ENCODE data around the gene MTHFR.

Gene MTHFR

GRCh38 chr1:11764519-11764918 lies 41.2 kb downstream of the MTHFR start:
- H3K4me1 ChIP-seq (ENCODE audit: control insufficient read depth in 1 of 2, insufficient read depth in 2 of 2, low read length in 2 of 2): peaks cover 0 to 3% of the 10 kb centered on the region in 2 experiments
- no peak overlapping the region for H3K9ac ChIP-seq (ENCODE audit: low read length)
- H2BK12ac ChIP-seq (ENCODE audit: low read length): no peak overlapping the region
- H3K9me3 ChIP-seq (ENCODE audit: insufficient read depth, low read depth, low read length): peaks cover 4% of the 10 kb centered on the region
- no peak overlapping the region for H2BK120ac ChIP-seq (ENCODE audit: insufficient read depth, low read length, poor library complexity)
- H3K23ac ChIP-seq (ENCODE audit: low read length): no peak overlapping the region
- no peak overlapping the region for H3K4ac ChIP-seq (ENCODE audit: low read depth, low read length)
- DNase-seq: no peak
- H3K27ac ChIP-seq (ENCODE audit: low read depth, low read length): no peak overlapping the region
- no peaks in the 10 kb centered on the region for H3K79me1 ChIP-seq (ENCODE audit: low read length)
- H2AFZ ChIP-seq (ENCODE audit: insufficient read depth, low read length, poor library complexity): no peak overlapping the region
- H2AK5ac ChIP-seq (ENCODE audit: low read length): no peak overlapping the region
- no peak overlapping the region for H2BK5ac ChIP-seq (ENCODE audit: low read depth, low read length, poor library complexity)
- peaks cover 8% of the 10 kb centered on the region for H3K27me3 ChIP-seq (ENCODE audit: insufficient read depth, low read length)
- H4K8ac ChIP-seq (ENCODE audit: low read depth, low read length): no peak overlapping the region
- H3K18ac ChIP-seq (ENCODE audit: low read length): no peak overlapping the region
- no peak overlapping the region for H3K14ac ChIP-seq (ENCODE audit: low read length)
- WGBS (ENCODE audit: extremely low coverage, insufficient coverage, insufficient read length): no CpG with 5 or more reads among the region's 7 CpGs
- no peak overlapping the region for H4K91ac ChIP-seq (ENCODE audit: low read depth, low read length)
- H4K12ac ChIP-seq (ENCODE audit: low read depth, low read length): no peak overlapping the region
- no peaks in the 10 kb centered on the region for H3K79me2 ChIP-seq (ENCODE audit: control insufficient read depth, insufficient read depth, low read length, poor library complexity)
- no peaks in the 10 kb centered on the region for H3K36me3 ChIP-seq (ENCODE audit: control insufficient read depth in 1 of 2, insufficient read depth in 2 of 2, low read length in 2 of 2)
- H3K4me3 ChIP-seq (ENCODE audit: low read depth, low read length): no peak overlapping the region
- no peak overlapping the region for H3K4me2 ChIP-seq (ENCODE audit: low read length)

- Histone ChIP-seq H2AK5ac (ENCODE audit: low read length) (no peak overlapping the region), H4K91ac (ENCODE audit: low read depth, low read length) (no peak overlapping the region), H3K4me3 (ENCODE audit: low read depth, low read length) (peak overlapping the region; percentile 23), H3K79me2 (ENCODE audit: control insufficient read depth, insufficient read depth, low read length, poor library complexity) (no peaks in the 10 kb centered on the region), H3K27me3 (ENCODE audit: insufficient read depth, low read length) (peaks cover 8% of the 10 kb centered on the region), H3K79me1 (ENCODE audit: low read length) (no peaks in the 10 kb centered on the region), H4K12ac (ENCODE audit: low read depth, low read length) (no peak overlapping the region), H2BK12ac (ENCODE audit: low read length) (no peak overlapping the region), H3K36me3 (ENCODE audit: control insufficient read depth in 1 of 2, insufficient read depth in 2 of 2, low read length in 2 of 2) (no peaks in the 10 kb centered on the region), H2BK120ac (ENCODE audit: insufficient read depth, low read length, poor library complexity) (no peak overlapping the region), H4K8ac (ENCODE audit: low read depth, low read length) (no peak overlapping the region), H3K9me3 (ENCODE audit: insufficient read depth, low read depth, low read length) (peaks cover 4% of the 10 kb centered on the region), H2BK5ac (ENCODE audit: low read depth, low read length, poor library complexity) (no peak overlapping the region), H3K4me2 (ENCODE audit: low read length) (no peak overlapping the region), H3K18ac (ENCODE audit: low read length) (no peak overlapping the region), H3K27ac (ENCODE audit: low read depth, low read length) (no peak overlapping the region), H3K14ac (ENCODE audit: low read length) (no peak overlapping the region), H3K4ac (ENCODE audit: low read depth, low read length) (no peak overlapping the region), H2AFZ (ENCODE audit: insufficient read depth, low read length, poor library complexity) (no peak overlapping the region), H3K9ac (ENCODE audit: low read length) (no peak overlapping the region), H3K4me1 (ENCODE audit: control insufficient read depth in 1 of 2, insufficient read depth in 2 of 2, low read length in 2 of 2) (peaks cover 0 to 3% of the 10 kb centered on the region in 2 experiments), H3K23ac (ENCODE audit: low read length) (no peak overlapping the region)
- WGBS (ENCODE audit: extremely low coverage, insufficient coverage, insufficient read length): no CpG with 5 or more reads among the region's 3 CpGs
- DNase-seq: no peak
These were observed 41.6 kb downstream of the MTHFR start for GRCh38 chr1:11764115-11764514.

GRCh38 chr1:11761988-11762406 lies 43.8 kb downstream of the MTHFR start, which contains the start of gene C1orf167:
C1orf167 (plus strand) TSS chr1:11762193; CDS start chr1:11764401, 2,208 bp downstream.
- no peak within 1 kb of the TSS for H3K18ac ChIP-seq (ENCODE audit: low read length)
- H4K8ac ChIP-seq (ENCODE audit: low read depth, low read length): no peak within 1 kb of the TSS
- H3K4ac ChIP-seq (ENCODE audit: low read depth, low read length): no peak within 1 kb of the TSS
- H3K9ac ChIP-seq (ENCODE audit: low read length): no peak within 1 kb of the TSS
- WGBS (ENCODE audit: extremely low coverage, insufficient coverage, insufficient read length): no CpG with 5 or more reads among the region's 29 CpGs
- no peak within 1 kb of the TSS for H2AK5ac ChIP-seq (ENCODE audit: low read length)
- no peak within 1 kb of the TSS for H3K27ac ChIP-seq (ENCODE audit: low read depth, low read length)
- no peak within 1 kb of the TSS for H4K91ac ChIP-seq (ENCODE audit: low read depth, low read length)
- peaks cover 8% of the 10 kb centered on the region for H3K27me3 ChIP-seq (ENCODE audit: insufficient read depth, low read length)
- no peak within 1 kb of the TSS for H4K12ac ChIP-seq (ENCODE audit: low read depth, low read length)
- no peak within 1 kb of the TSS for H3K14ac ChIP-seq (ENCODE audit: low read length)
- no peaks in the 10 kb centered on the region for H3K36me3 ChIP-seq (ENCODE audit: control insufficient read depth in 1 of 2, insufficient read depth in 2 of 2, low read length in 2 of 2)
- no peak within 1 kb of the TSS for H2BK5ac ChIP-seq (ENCODE audit: low read depth, low read length, poor library complexity)
- peak within 1 kb of the TSS; percentile 17 for H2AFZ ChIP-seq (ENCODE audit: insufficient read depth, low read length, poor library complexity)
- peaks cover 0 to 3% of the 10 kb centered on the region in 2 experiments for H3K4me1 ChIP-seq (ENCODE audit: control insufficient read depth in 1 of 2, insufficient read depth in 2 of 2, low read length in 2 of 2)
- no peak within 1 kb of the TSS for H3K4me3 ChIP-seq (ENCODE audit: low read depth, low read length)
- DNase-seq: peak in 1 of 2 donors; percentile 44
- H3K4me2 ChIP-seq (ENCODE audit: low read length): peak within 1 kb of the TSS; percentile 15
- no peaks in the 10 kb centered on the region for H3K79me2 ChIP-seq (ENCODE audit: control insufficient read depth, insufficient read depth, low read length, poor library complexity)
- H3K23ac ChIP-seq (ENCODE audit: low read length): no peak within 1 kb of the TSS
- H3K79me1 ChIP-seq (ENCODE audit: low read length): no peaks in the 10 kb centered on the region
- H2BK120ac ChIP-seq (ENCODE audit: insufficient read depth, low read length, poor library complexity): no peak within 1 kb of the TSS
- peaks cover 4% of the 10 kb centered on the region for H3K9me3 ChIP-seq (ENCODE audit: insufficient read depth, low read depth, low read length)
- no peak within 1 kb of the TSS for H2BK12ac ChIP-seq (ENCODE audit: low read length)

- peaks cover 6% of the 10 kb centered on the region for H3K9me3 ChIP-seq (ENCODE audit: insufficient read depth, low read depth, low read length)
- H2BK120ac ChIP-seq (ENCODE audit: insufficient read depth, low read length, poor library complexity): no peak overlapping the region
- H3K4me3 ChIP-seq (ENCODE audit: low read depth, low read length): no peak overlapping the region
- no peak overlapping the region for H4K91ac ChIP-seq (ENCODE audit: low read depth, low read length)
- no peak overlapping the region for H3K18ac ChIP-seq (ENCODE audit: low read length)
- no peak overlapping the region for H4K12ac ChIP-seq (ENCODE audit: low read depth, low read length)
- no peaks in the 10 kb centered on the region for H3K79me1 ChIP-seq (ENCODE audit: low read length)
- H3K27me3 ChIP-seq (ENCODE audit: insufficient read depth, low read length): peaks cover 8% of the 10 kb centered on the region
- no CpG with 5 or more reads among the region's 6 CpGs for WGBS (ENCODE audit: extremely low coverage, insufficient coverage, insufficient read length)
- H3K14ac ChIP-seq (ENCODE audit: low read length): no peak overlapping the region
- no peak overlapping the region for H3K27ac ChIP-seq (ENCODE audit: low read depth, low read length)
- no peak overlapping the region for H2BK12ac ChIP-seq (ENCODE audit: low read length)
- no peak overlapping the region for H2AK5ac ChIP-seq (ENCODE audit: low read length)
- H3K4ac ChIP-seq (ENCODE audit: low read depth, low read length): no peak overlapping the region
- no peaks in the 10 kb centered on the region for H3K79me2 ChIP-seq (ENCODE audit: control insufficient read depth, insufficient read depth, low read length, poor library complexity)
- H3K4me2 ChIP-seq (ENCODE audit: low read length): no peak overlapping the region
- H3K4me1 ChIP-seq (ENCODE audit: control insufficient read depth in 1 of 2, insufficient read depth in 2 of 2, low read length in 2 of 2): peaks cover 0 to 3% of the 10 kb centered on the region in 2 experiments
- H3K9ac ChIP-seq (ENCODE audit: low read length): no peak overlapping the region
- no peak overlapping the region for H2AFZ ChIP-seq (ENCODE audit: insufficient read depth, low read length, poor library complexity)
- no peak overlapping the region for H2BK5ac ChIP-seq (ENCODE audit: low read depth, low read length, poor library complexity)
- no peak overlapping the region for H4K8ac ChIP-seq (ENCODE audit: low read depth, low read length)
- no peak for DNase-seq
- H3K23ac ChIP-seq (ENCODE audit: low read length): no peak overlapping the region
- H3K36me3 ChIP-seq (ENCODE audit: control insufficient read depth in 1 of 2, insufficient read depth in 2 of 2, low read length in 2 of 2): no peaks in the 10 kb centered on the region
These were observed 44.5 kb downstream of the MTHFR start for GRCh38 chr1:11761285-11761684.

Measured in trophoblast cell (in vitro differentiated cells and primary cell).